H1 (cell line): Measurements from ENCODE around the gene MYOM1. TPM values are rescaled to one million over a fixed set of nuclear protein-coding genes. Genes with fewer than 3 reads are reported as not detected.

ENCODE experiments used
- CTCF ChIA-PET: fragments of 300-600 bp; sonication (Branson Sonifier 250); formaldehyde crosslinking; loops from one replicate; lab custom pipeline; 2021; ENCODE audit not compliant: partially characterized antibody; lab: Charles Lee
- POLR2A ChIA-PET: fragments of 300-600 bp; sonication (Branson Sonifier 250); formaldehyde crosslinking; loops from one replicate; lab custom pipeline; 2021; ENCODE audit warnings: inconsistent platforms; ENCODE audit not compliant: partially characterized antibody; lab: Charles Lee
- DNase-seq, 2 experiments: peaks; one replicate each; pipeline versions ENCODE4 v3.0.0 to v3.0.0-alpha.2; 2010 to 2022; ENCODE audit warnings: low spot score in 2 of 2, low read depth in 1 of 2, mixed read lengths in 1 of 2
- FAIRE-seq: peaks from 2 replicates; lab custom pipeline; 2011; peaks lifted over from hg19 to GRCh38; lab: Jason Lieb, UNC
- H2AFZ ChIP-seq: 2 replicates; pipeline ENCODE4 v1.8.1; 2012; ENCODE audit warnings: low read length, inconsistent platforms
- H2AK5ac ChIP-seq: 2 replicates; pipeline ENCODE4 v1.6.1; 2013; ENCODE audit warnings: low read depth, low read length
- H2BK120ac ChIP-seq: replicated peaks from 2 replicates; pipeline ENCODE3; 2013; ENCODE audit warnings: low read depth, low read length, inconsistent platforms
- H2BK12ac ChIP-seq: 2 replicates; pipeline ENCODE4 v1.6.1; 2013; ENCODE audit warnings: low read depth, low read length
- H2BK15ac ChIP-seq: 2 replicates; pipeline ENCODE4 v1.6.1; 2013; ENCODE audit warnings: low read length
- H2BK20ac ChIP-seq: 2 replicates; pipeline ENCODE4 v1.6.1; 2013; ENCODE audit warnings: low read length
- H2BK5ac ChIP-seq: 2 replicates; pipeline ENCODE4 v1.6.1; 2013; ENCODE audit warnings: low read depth, low read length
- H3K14ac ChIP-seq: 2 replicates; pipeline ENCODE4 v1.6.1; 2013; ENCODE audit warnings: inconsistent platforms; ENCODE audit not compliant: insufficient read length
- H3K18ac ChIP-seq: 2 replicates; pipeline ENCODE4 v1.6.1; 2013; ENCODE audit warnings: low read length; ENCODE audit errors: extremely low read depth
- H3K23ac ChIP-seq: 2 replicates; pipeline ENCODE4 v1.6.1; 2013; ENCODE audit warnings: inconsistent platforms; ENCODE audit not compliant: insufficient read length
- H3K23me2 ChIP-seq: 2 replicates; pipeline ENCODE4 v1.6.1; 2013; ENCODE audit warnings: low read depth, low read length
- H3K27ac ChIP-seq: 2 replicates; pipeline ENCODE4 v1.6.1; 2011; ENCODE audit warnings: low read depth, low read length, inconsistent platforms
- H3K27me3 ChIP-seq, 4 experiments: replicated peaks in 1 of 4; 1 replicate in 1 of 4; 2 replicates in 3 of 4; pipeline versions ENCODE4 v1.6.1 to v1.8.1; 2011 to 2013; ENCODE audit warnings: low read length in 3 of 4, mild to moderate bottlenecking in 3 of 4, inconsistent platforms in 2 of 4, mixed read lengths in 2 of 4, moderate library complexity in 1 of 4; ENCODE audit not compliant: control insufficient read depth in 3 of 4, insufficient read depth in 3 of 4; ENCODE audit errors: extremely low read depth in 1 of 4
- H3K36me3 ChIP-seq, 4 experiments: 2 replicates each; pipeline versions ENCODE4 v1.6.1 to v1.8.1; 2011 to 2013; ENCODE audit warnings: mild to moderate bottlenecking in 4 of 4, low read length in 3 of 4, moderate library complexity in 2 of 4, control low read depth in 1 of 4, inconsistent platforms in 1 of 4; ENCODE audit not compliant: insufficient read depth in 4 of 4, control insufficient read depth in 2 of 4
- H3K4ac ChIP-seq: replicated peaks from 2 replicates; pipeline ENCODE3; 2013; ENCODE audit warnings: low read length, low read depth, mixed read lengths, inconsistent platforms; ENCODE audit not compliant: insufficient read length
- H3K4me1 ChIP-seq, 4 experiments: replicated peaks in 1 of 4; 1 replicate in 1 of 4; 2 replicates in 3 of 4; pipeline versions ENCODE4 v1.6.1 to v1.8.1; 2011 to 2013; ENCODE audit warnings: low read length in 3 of 4, inconsistent platforms in 2 of 4, mixed read lengths in 1 of 4; ENCODE audit not compliant: insufficient read depth in 4 of 4, control insufficient read depth in 3 of 4
- H3K4me2 ChIP-seq, 2 experiments: 2 replicates each; pipeline versions ENCODE4 v1.6.1 to v1.8.1; 2011 to 2013; ENCODE audit warnings: low read depth in 2 of 2, low read length in 2 of 2, control low read depth in 1 of 2, inconsistent platforms in 1 of 2, mild to moderate bottlenecking in 1 of 2; ENCODE audit not compliant: insufficient read depth in 1 of 2
- H3K4me3 ChIP-seq, 4 experiments: fragments of 200-600, 300-600 bp in 1 of 4; sonication (generic), shearing (Covaris generic), sonication (Bioruptor Twin) in 1 of 4; 2 replicates each; pipeline versions ENCODE4 v1.5.1 to v1.8.1; 2011 to 2016; ENCODE audit warnings: low read length in 4 of 4, low read depth in 3 of 4, control low read depth in 2 of 4, inconsistent platforms in 2 of 4, mild to moderate bottlenecking in 2 of 4, mixed read lengths in 1 of 4, moderate library complexity in 1 of 4; ENCODE audit not compliant: insufficient read depth in 2 of 4; ENCODE audit errors: extremely low read depth in 1 of 4
- H3K56ac ChIP-seq: replicated peaks from 2 replicates; pipeline ENCODE3; 2013; ENCODE audit warnings: low read depth, mild to moderate bottlenecking, mixed read lengths, low read length, inconsistent platforms; ENCODE audit not compliant: insufficient read length
- H3K79me1 ChIP-seq: 2 replicates; pipeline ENCODE4 v1.6.1; 2013; ENCODE audit warnings: low read depth, low read length, control low read depth
- H3K79me2 ChIP-seq, 2 experiments: 2 replicates each; pipeline versions ENCODE4 v1.6.1 to v1.8.1; 2012 to 2013; ENCODE audit warnings: low read length in 2 of 2, mild to moderate bottlenecking in 2 of 2, inconsistent platforms in 1 of 2; ENCODE audit not compliant: insufficient read depth in 2 of 2, control insufficient read depth in 1 of 2
- H3K9ac ChIP-seq, 4 experiments: replicated peaks in 1 of 4; 1 replicate in 1 of 4; 2 replicates in 3 of 4; pipeline versions ENCODE4 v1.6.1 to v1.8.1; 2011 to 2013; ENCODE audit warnings: low read depth in 3 of 4, low read length in 3 of 4, control low read depth in 2 of 4, mild to moderate bottlenecking in 2 of 4, moderate library complexity in 2 of 4, inconsistent platforms in 1 of 4; ENCODE audit errors: extremely low read depth in 1 of 4
- H3K9me3 ChIP-seq, 2 experiments: 2 replicates each; pipeline versions ENCODE4 v1.6.1 to v1.8.1; 2012 to 2013; ENCODE audit warnings: mild to moderate bottlenecking in 2 of 2, moderate library complexity in 2 of 2, control low read depth in 1 of 2, inconsistent platforms in 1 of 2, low read depth in 1 of 2, low read length in 1 of 2, mixed read lengths in 1 of 2; ENCODE audit not compliant: insufficient read depth in 2 of 2
- H4K20me1 ChIP-seq, 2 experiments: replicated peaks in 1 of 2; 2 replicates each; pipeline versions ENCODE3 to v1.8.1; 2011 to 2013; ENCODE audit warnings: inconsistent platforms in 2 of 2, low read length in 2 of 2, mild to moderate bottlenecking in 1 of 2; ENCODE audit not compliant: insufficient read depth in 2 of 2, control insufficient read depth in 1 of 2
- H4K5ac ChIP-seq: 2 replicates; pipeline ENCODE4 v1.6.1; 2013; ENCODE audit warnings: low read length, low read depth, mixed read lengths, inconsistent platforms; ENCODE audit not compliant: insufficient read length
- H4K8ac ChIP-seq: 2 replicates; pipeline ENCODE4 v1.8.0; 2013; ENCODE audit warnings: mild to moderate bottlenecking, moderate library complexity, low read length, inconsistent platforms; ENCODE audit not compliant: insufficient read depth; ENCODE audit errors: extremely low read depth
- H4K91ac ChIP-seq: replicated peaks from 2 replicates; pipeline ENCODE3; 2013; ENCODE audit warnings: low read length, mixed read lengths, inconsistent platforms; ENCODE audit not compliant: insufficient read length
- CREB1 ChIP-seq: IDR thresholded peaks from 2 replicates; pipeline ENCODE4 v1.6.1; 2012; ENCODE audit warnings: inconsistent platforms
- KDM1A ChIP-seq: fragments of 200-600, 300-600 bp; sonication (generic); IDR thresholded peaks from 2 replicates; pipeline ENCODE4 v1.7.1; 2016; ENCODE audit warnings: mild to moderate bottlenecking, low read length, borderline replicate concordance
- KDM4A ChIP-seq: IDR thresholded peaks from one replicate; pipeline ENCODE4 v1.7.1; 2012; ENCODE audit warnings: low read depth, mild to moderate bottlenecking, moderate library complexity, low read length, inconsistent platforms; ENCODE audit not compliant: severe bottlenecking
- WGBS, 2 experiments: shearing (Covaris generic) in 1 of 2; methylation state at CpG; one replicate each; pipeline versions ENCODE4 v1.1.6 to v1.1.7; 2013 to 2015; ENCODE audit warnings: low lambda C conversion rate in 2 of 2, mixed read lengths in 2 of 2, inconsistent platforms in 1 of 2, low coverage in 1 of 2, missing lambda C conversion rate in 1 of 2; ENCODE audit not compliant: insufficient replicate concordance in 2 of 2, insufficient coverage in 1 of 2, insufficient read length in 1 of 2; ENCODE audit errors: extremely low coverage in 1 of 2, missing lambda C conversion rate in 1 of 2; 5-methylcytosine and 5-hydroxymethylcytosine counted together
- polyA plus RNA-seq, 7 experiments: library from polyadenylated mRNA; depleted of rRNA in 3 of 7; stranded (reverse) in 5 of 7; unstranded in 2 of 7; fragments of >200 nt in 5 of 7; fragments of 200-250 nt in 2 of 7; gene quantifications; 1 replicate in 5 of 7; 2 replicates in 1 of 7; 4 replicates in 1 of 7; pipeline versions ENCODE4 v1.2.1 to v1.2.3, GENCODE V29; 2011 to 2013; ENCODE audit warnings: missing spikeins in 2 of 7, mixed read lengths in 2 of 7
- total RNA-seq: library from RNA; stranded (reverse); fragmentation: NEBNext Ultra II Directional; extraction: Animal tissue kit (Norgen Biotek cat#: 25700); gene quantifications from 2 replicates; pipeline ENCODE4 v1.2.1, GENCODE V29; 2021
- TF ChIP-seq, protein P1 (sequence below): IDR thresholded peaks from 2 replicates; pipeline ENCODE4 v1.6.1; 2012; ENCODE audit warnings: inconsistent platforms

MYOM1 gene
- total and polyA plus RNA-seq, 2 of the 8 experiments (the other 6 are each of a cell fraction or from before 2014, with no cell fraction given), result 0.06 to 0.32 TPM

GRCh38 chr18:3233433-3234168 is 13.8 kb upstream of the MYOM1 start:
- Histone ChIP-seq H3K27me3 (no peaks in the 10 kb centered on the region), H3K27ac (no peak overlapping the region), H2BK20ac (no peak overlapping the region), H3K56ac (no peak overlapping the region), H4K8ac (no peak overlapping the region), H3K23me2 (no peaks in the 10 kb centered on the region), H3K9me3 (peaks cover under 1 to 4% of the 10 kb centered on the region in 2 experiments; a peak in 2 of 4 replicates), H4K20me1 (no peaks in the 10 kb centered on the region), H3K4me1 (peaks cover 0 to 8% (median 2%) of the 10 kb centered on the region in 4 experiments; a peak in 3 of 7 replicates), H2AK5ac (no peak overlapping the region), H2BK120ac (no peak overlapping the region), H3K14ac (no peak overlapping the region), H2BK12ac (no peak overlapping the region), H3K79me1 (no peaks in the 10 kb centered on the region), H2BK15ac (no peak overlapping the region), H3K36me3 (no peaks in the 10 kb centered on the region), H4K5ac (no peak overlapping the region), H4K91ac (no peak overlapping the region)
- CTCF ChIA-PET, result interaction anchor here (1.2 to 2.7 kb wide), 2 partner anchors 13 to 15 kb away, joined by 3 to 13 read pairs; no protein-coding TSS in a partner anchor
- 76% methylated on average over 4 of the region's 4 CpGs; no CpG with 5 or more reads in 1 of the 2 experiments for WGBS, 2 experiments
- DNase-seq, result no peak
- FAIRE-seq, result no peak
- TF ChIP-seq CREB1 (no peak), KDM1A (no peak), KDM4A (no peak)
- TF ChIP-seq, protein P1, sequence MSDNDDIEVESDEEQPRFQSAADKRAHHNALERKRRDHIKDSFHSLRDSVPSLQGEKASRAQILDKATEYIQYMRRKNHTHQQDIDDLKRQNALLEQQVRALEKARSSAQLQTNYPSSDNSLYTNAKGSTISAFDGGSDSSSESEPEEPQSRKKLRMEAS, result no peak
- TF ChIP-seq, all 59 proteins: peak for 0
- Histone ChIP-seq H3K9ac (no peak overlapping the region), H3K23ac (no peak overlapping the region), H2BK5ac (no peak overlapping the region), H3K79me2 (no peaks in the 10 kb centered on the region), H3K4ac (no peak overlapping the region), H3K4me2 (no peak overlapping the region), H2AFZ (no peak overlapping the region), H3K18ac (no peak overlapping the region), H3K4me3 (no peak overlapping the region)
- POLR2A ChIA-PET, result no interaction called here
